ENCODE results near the gene PIGC.
"Not testable (repeated sequence)": the region's sequence is repeated elsewhere in the genome, so short reads cannot be mapped to it uniquely, and the experiment has no call there.

PIGC gene

GRCh38 chr1:172465617-172466016 lies 21.7 kb upstream of the PIGC start:
- no peak for DNase-seq

GRCh38 chr1:172460887-172461315 lies 17.0 kb upstream of the PIGC start:
- no peak for DNase-seq

- no peak for DNase-seq
These were observed 16.3 kb upstream of the PIGC start for GRCh38 chr1:172460177-172460576.

GRCh38 chr1:172457479-172458130 lies 13.7 kb upstream of the PIGC start:
- DNase-seq = no peak

- no peak for DNase-seq
These were observed 12.5 kb upstream of the PIGC start for GRCh38 chr1:172456344-172456769.

GRCh38 chr1:172455451-172455850 lies 11.6 kb upstream of the PIGC start:
- DNase-seq = no peak

GRCh38 chr1:172453607-172454006 lies 9.7 kb upstream of the PIGC start:
- DNase-seq = no peak

GRCh38 chr1:172453153-172453545 lies 9.3 kb upstream of the PIGC start:
- no peak for DNase-seq

GRCh38 chr1:172452536-172453152 lies 8.8 kb upstream of the PIGC start:
- DNase-seq = no peak

GRCh38 chr1:172451002-172451443 lies 7.2 kb upstream of the PIGC start:
- no peak for DNase-seq

- no peak for DNase-seq
These were observed 6.6 kb upstream of the PIGC start for GRCh38 chr1:172450524-172450885.

- DNase-seq = peak; percentile 23
These were observed 6.0 kb upstream of the PIGC start for GRCh38 chr1:172449585-172450523.

GRCh38 chr1:172448995-172449584 lies 5.2 kb upstream of the PIGC start:
- no peak for DNase-seq

- DNase-seq = no peak
These were observed 3.8 kb upstream of the PIGC start for GRCh38 chr1:172447641-172448040.

- DNase-seq = no peak
These were observed 2.7 kb upstream of the PIGC start for GRCh38 chr1:172446547-172446946.

- DNase-seq = no peak
These were observed 865 bp downstream of the PIGC start for GRCh38 chr1:172442843-172443565.

- no peak for DNase-seq
These were observed 1.5 kb downstream of the PIGC start for GRCh38 chr1:172442404-172442803.

- not testable (repeated sequence) for DNase-seq
These were observed 6.7 kb downstream of the PIGC start for GRCh38 chr1:172437183-172437582.

GRCh38 chr1:172431721-172432192 lies 12.1 kb downstream of the PIGC start:
- no peak for DNase-seq

- DNase-seq = no peak
These were observed 12.7 kb downstream of the PIGC start for GRCh38 chr1:172431204-172431603.

- DNase-seq = no peak
These were observed 13.8 kb downstream of the PIGC start for GRCh38 chr1:172430128-172430454.

- peak; percentile 45 for DNase-seq
These were observed 14.3 kb downstream of the PIGC start for GRCh38 chr1:172429331-172430127.
